HTR-8/SVneo (cell line): ENCODE measurements around the gene OXT.
A peak's percentile ranks its signal among the peaks of the same experiment; 100 is the strongest.
"Not testable (repeated sequence)": the region's sequence is repeated elsewhere in the genome, so short reads cannot be mapped to it uniquely, and the experiment has no call there.

ENCODE experiments used
- DNase-seq: peaks from one replicate; pipeline ENCODE4 v3.0.0; 2011; ENCODE audit warnings: low spot score, mixed read lengths; ENCODE audit not compliant: insufficient read length
- FAIRE-seq: peaks from 2 replicates; lab custom pipeline; 2011; peaks lifted over from hg19 to GRCh38; lab: Jason Lieb, UNC

The OXT gene

DNA sequence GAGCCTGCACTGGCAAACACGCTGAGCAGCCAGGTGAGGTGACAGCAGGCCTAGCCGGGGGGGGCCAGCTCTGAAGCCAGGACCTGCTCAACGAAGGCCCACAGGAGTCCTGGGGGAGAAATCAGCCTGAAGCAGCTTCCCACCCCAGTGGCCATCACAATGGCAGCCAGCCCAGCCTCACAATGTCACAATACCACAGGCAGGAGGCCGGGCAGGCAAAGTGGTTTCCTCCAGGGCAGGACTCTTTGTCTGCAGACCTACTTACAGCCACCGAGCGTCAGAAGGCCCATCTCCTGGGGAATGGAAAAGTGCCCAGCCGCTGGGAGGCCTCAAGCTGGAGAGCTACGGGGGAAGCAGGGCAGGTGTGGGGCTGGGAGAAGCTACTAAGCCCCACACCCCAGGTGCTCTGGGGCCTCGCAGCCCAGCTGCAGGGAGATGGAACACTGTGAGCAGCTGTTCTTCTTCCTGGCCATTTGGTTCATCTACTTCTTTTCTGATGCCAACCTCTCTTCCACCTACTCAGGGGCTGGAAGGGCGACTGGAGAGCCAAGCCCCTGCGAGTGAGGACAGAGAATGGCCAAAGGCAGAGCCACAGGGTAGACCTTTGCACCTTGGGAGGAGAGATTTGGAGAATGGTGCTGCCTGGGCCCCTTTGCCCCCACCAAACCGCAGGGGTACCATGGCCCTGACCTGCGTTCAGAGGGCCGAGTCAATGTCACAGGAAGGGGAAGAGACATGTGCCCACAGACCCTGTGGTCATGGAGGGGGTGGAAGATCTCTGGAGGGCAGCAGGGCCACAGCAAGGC lies 35.4 kb downstream of the OXT start:
- no peak for DNase-seq
- FAIRE-seq = no peak

DNA sequence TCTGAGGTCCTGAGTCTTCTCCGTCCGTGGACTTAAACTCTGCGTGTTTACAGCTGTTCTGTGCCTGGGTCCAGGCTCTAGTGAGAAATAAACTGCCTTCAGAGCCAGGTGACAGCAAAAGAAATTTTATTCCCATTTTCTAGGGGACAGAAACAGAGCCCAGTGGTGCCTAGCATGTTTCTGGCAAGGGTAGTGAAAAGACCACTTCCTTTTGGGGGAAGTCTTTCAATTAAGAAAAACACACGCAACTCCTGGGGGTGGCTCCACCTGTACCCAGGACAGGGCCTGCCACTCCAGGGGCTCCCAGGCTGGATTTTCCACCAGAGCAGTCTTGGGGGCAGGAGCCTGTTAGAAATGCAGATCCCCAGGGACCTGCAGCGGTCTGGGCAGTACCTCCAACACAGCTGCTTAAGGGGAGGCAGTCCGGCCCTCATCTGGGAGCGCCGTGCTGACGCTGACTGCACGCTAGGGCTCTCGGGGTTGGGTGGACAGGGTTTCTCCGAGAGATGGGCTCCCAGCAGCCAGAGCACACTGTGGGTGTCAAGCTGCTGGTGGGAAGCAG lies 36.1 kb downstream of the OXT start:
- no peak for DNase-seq
- FAIRE-seq = no peak

DNA sequence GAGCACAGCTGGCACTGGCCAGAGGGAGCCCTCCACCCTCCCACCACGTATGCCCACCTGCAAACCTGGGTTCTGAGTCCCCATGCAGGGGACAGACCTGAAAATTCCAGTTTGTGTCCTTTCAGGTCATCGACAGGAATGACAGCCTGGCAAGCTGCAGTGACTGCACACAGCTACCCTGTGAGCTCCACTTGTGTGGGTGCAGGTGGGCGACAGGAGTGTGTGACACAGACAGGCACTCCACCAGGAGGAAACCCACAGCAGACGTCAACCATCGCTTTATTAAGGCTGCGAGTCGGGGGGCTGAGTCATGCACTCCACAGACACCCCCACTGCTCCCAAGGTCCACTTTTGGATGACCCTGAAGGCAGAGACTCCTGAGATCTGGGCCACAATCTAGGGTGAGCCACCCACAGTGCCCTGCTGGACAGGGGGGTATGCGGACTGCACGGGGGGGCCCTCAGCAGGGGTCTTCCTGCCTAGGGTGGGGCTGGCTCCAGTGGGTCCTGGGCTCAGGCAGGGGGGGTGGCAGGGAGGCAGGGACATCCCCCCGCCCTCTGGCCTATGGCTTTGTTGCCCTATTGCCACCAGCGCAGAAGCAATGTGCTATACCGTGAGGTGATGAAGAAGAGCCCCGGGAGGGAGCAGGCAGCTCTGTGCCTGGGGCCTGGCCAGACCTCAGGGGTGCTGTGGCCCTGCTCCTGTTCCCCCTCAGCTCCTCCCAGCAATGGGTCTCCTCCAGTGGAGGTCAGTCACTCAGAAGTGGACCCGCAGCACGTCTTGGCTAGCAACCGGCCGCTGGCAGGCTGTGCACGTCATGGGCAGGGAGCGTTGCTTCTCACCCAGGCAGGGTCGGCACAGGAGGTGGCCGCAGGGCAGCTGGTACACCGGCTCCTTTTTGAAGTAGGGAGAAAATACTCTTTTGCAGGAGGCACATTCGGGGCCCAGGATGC lies 38.2 kb downstream of the OXT start:
- no peak for FAIRE-seq
- DNase-seq = no peak

- FAIRE-seq (no peak), DNase-seq (no peak)
Measured at GRCh38 chr20:3111507-3111906, 40.1 kb downstream of the OXT start.

GRCh38 chr20:3111995-3112394 lies 40.6 kb downstream of the OXT start:
- DNase-seq (no peak), FAIRE-seq (no peak)

GRCh38 chr20:3115190-3116107 lies 44.0 kb downstream of the OXT start:
- DNase-seq (peak; percentile 87), FAIRE-seq (no peak)

DNA sequence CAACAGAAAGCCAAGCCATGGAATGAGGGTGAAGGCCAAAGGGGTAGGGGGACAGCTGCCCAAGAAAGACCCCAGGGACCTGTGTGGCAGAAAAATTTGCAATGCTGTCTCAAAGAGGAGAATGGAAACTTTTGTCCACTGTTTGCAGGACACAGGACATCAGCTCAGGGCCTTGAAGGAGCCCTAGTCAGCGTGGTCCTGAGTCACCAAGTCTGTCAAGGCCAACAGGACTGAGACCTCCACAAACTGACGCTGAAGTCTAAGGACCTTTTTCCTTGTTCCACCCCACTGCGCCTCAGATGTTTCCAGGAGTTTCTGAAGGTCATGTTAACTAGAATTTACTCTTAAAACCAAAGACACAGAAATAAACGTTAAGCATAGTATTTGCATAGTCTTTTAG lies 44.9 kb downstream of the OXT start:
- DNase-seq = no peak
- FAIRE-seq = no peak

DNA sequence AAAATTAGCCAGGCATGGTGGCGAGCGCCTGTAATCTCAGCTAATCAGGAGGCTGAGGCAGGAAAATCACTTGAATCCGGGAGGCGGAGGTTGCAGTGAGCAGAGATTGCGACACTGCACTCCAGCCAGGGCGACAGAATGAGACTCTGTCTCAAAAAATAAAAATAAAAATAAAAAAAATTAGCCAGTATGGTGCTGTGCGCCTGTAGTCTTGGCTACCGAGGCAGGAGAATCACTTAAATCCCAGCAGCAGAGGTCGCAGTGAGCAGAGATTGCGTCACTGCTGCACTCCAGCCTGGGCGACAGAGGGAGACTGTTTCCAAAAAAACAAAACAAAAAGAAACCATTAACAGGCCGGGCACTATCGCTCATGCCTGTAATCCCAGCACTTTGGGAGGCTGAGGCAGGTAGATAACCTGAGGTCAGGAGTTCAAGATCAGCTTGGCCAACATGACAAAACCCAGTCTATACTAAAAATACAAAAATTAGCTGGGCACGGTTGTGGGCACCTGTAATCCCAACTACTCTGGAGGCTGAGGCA lies 46.5 kb downstream of the OXT start:
- FAIRE-seq, DNase-seq: not testable (repeated sequence)

- DNase-seq (no peak), FAIRE-seq (peak; percentile 63)
Measured at GRCh38 chr20:3119044-3119443, 47.6 kb downstream of the OXT start.

GRCh38 chr20:3121271-3121911 lies 50.0 kb downstream of the OXT start:
- no peak for DNase-seq
- FAIRE-seq = no peak
